Measurements from ENCODE around the gene MEOX1. TPM values are rescaled to one million over a fixed set of nuclear protein-coding genes. Genes with fewer than 3 reads are reported as not detected.
"Not testable (repeated sequence)": the region's sequence is repeated elsewhere in the genome, so short reads cannot be mapped to it uniquely, and the experiment has no call there.

MEOX1 gene
- total and polyA plus RNA-seq, 2 donors (not counting 1 experiment from before 2014, with no cell fraction given) = not detected

GRCh38 chr17:43689131-43689530 lies 27.4 kb upstream of the MEOX1 start:
- no peaks in the 10 kb centered on the region for H3K27me3 ChIP-seq (replicated peaks in 1 of 4; ENCODE audit: control extremely low read depth in 1 of 4, control insufficient read depth in 3 of 4, insufficient read depth in 4 of 4, low read length in 3 of 4)
- no peak overlapping the region for H3K4me3 ChIP-seq (ENCODE audit: control extremely low read depth in 1 of 5, extremely low read depth in 1 of 5, insufficient read depth in 1 of 5, low read depth in 2 of 5, low read length in 4 of 5)
- H3K79me2 ChIP-seq (ENCODE audit: control insufficient read depth, insufficient read depth, low read length) = no peaks in the 10 kb centered on the region
- Mint-ChIP-seq H3K9me3 (ENCODE audit: insufficient read depth) (no peaks in the 10 kb centered on the region), H3K4me3 (no peak overlapping the region), H3K4me1 (no peaks in the 10 kb centered on the region), H3K27ac (no peak overlapping the region), H3K27me3 (peaks cover 21% of the 10 kb centered on the region)
- no peaks in the 10 kb centered on the region for H3K36me3 ChIP-seq (replicated peaks in 1 of 2; ENCODE audit: control extremely low read depth in 1 of 2, control insufficient read depth in 1 of 2, extremely low read depth in 1 of 2, insufficient read depth in 2 of 2, low read length in 1 of 2)
- ATAC-seq (ENCODE audit: low read depth) = no peak
- H3K4me2 ChIP-seq (replicated peaks; ENCODE audit: low read depth, low read length, poor library complexity, severe bottlenecking) = no peak overlapping the region
- no peaks in the 10 kb centered on the region for H4K20me1 ChIP-seq (ENCODE audit: control insufficient read depth, insufficient read depth, low read length, poor library complexity, severe bottlenecking)
- H3K9ac ChIP-seq (ENCODE audit: low read length) = no peak overlapping the region
- no peak overlapping the region for H2AFZ ChIP-seq (ENCODE audit: insufficient read depth, low read depth, low read length, poor library complexity, severe bottlenecking)
- H3K27ac ChIP-seq (ENCODE audit: low read length in 2 of 2) = no peak overlapping the region
- no peak for TF ChIP-seq EZH2 (IDR thresholded peaks at IDR 0.05; ENCODE audit: borderline replicate concordance, insufficient read depth, low read depth, low read length, poor library complexity, severe bottlenecking)
- intact Hi-C loops (cut with micrococcal nuclease) = no loop called here
- ChIA-PET POLR2A (no interaction called here), CTCF (interaction anchor here (8.6 to 19.1 kb wide), 2 partner anchors 74 to 113 kb away, joined by 87 to 524 read pairs; partner anchors contain the start of gene SOST)
- no peak for DNase-seq
- H3K4me1 ChIP-seq (ENCODE audit: control insufficient read depth in 2 of 2, insufficient read depth in 2 of 2, low read length in 2 of 2) = no peaks in the 10 kb centered on the region
- no CpG with 5 or more reads among the region's 3 CpGs for whole genome bisulfite sequencing (ENCODE audit: insufficient coverage)
- H3K9me3 ChIP-seq (ENCODE audit: control extremely low read depth in 1 of 3, control insufficient read depth in 2 of 3, insufficient read depth in 1 of 3, low read length in 2 of 3) = no peaks in the 10 kb centered on the region

GRCh38 chr17:43686957-43687356 lies 25.2 kb upstream of the MEOX1 start:
- H3K4me1 Mint-ChIP-seq; H2AFZ ChIP-seq (ENCODE audit: insufficient read depth, low read depth, low read length, poor library complexity, severe bottlenecking); H3K27ac Mint-ChIP-seq; POLR2A ChIA-PET; ATAC-seq (ENCODE audit: low read depth); H3K79me2 ChIP-seq (ENCODE audit: control insufficient read depth, insufficient read depth, low read length); H3K9me3 Mint-ChIP-seq (ENCODE audit: insufficient read depth); intact Hi-C loops (cut with micrococcal nuclease); H3K9me3 ChIP-seq (ENCODE audit: control extremely low read depth in 1 of 3, control insufficient read depth in 2 of 3, insufficient read depth in 1 of 3, low read length in 2 of 3); H3K27ac ChIP-seq (ENCODE audit: low read length in 2 of 2); H3K4me1 ChIP-seq (ENCODE audit: control insufficient read depth in 2 of 2, insufficient read depth in 2 of 2, low read length in 2 of 2); H3K27me3 ChIP-seq (replicated peaks in 1 of 4; ENCODE audit: control extremely low read depth in 1 of 4, control insufficient read depth in 3 of 4, insufficient read depth in 4 of 4, low read length in 3 of 4); H3K4me3 Mint-ChIP-seq; H3K36me3 ChIP-seq (replicated peaks in 1 of 2; ENCODE audit: control extremely low read depth in 1 of 2, control insufficient read depth in 1 of 2, extremely low read depth in 1 of 2, insufficient read depth in 2 of 2, low read length in 1 of 2); H3K4me2 ChIP-seq (replicated peaks; ENCODE audit: low read depth, low read length, poor library complexity, severe bottlenecking); H3K9ac ChIP-seq (ENCODE audit: low read length); H4K20me1 ChIP-seq (ENCODE audit: control insufficient read depth, insufficient read depth, low read length, poor library complexity, severe bottlenecking); DNase-seq; H3K4me3 ChIP-seq (ENCODE audit: control extremely low read depth in 1 of 5, extremely low read depth in 1 of 5, insufficient read depth in 1 of 5, low read depth in 2 of 5, low read length in 4 of 5): not testable (repeated sequence)
- 93% methylated on average over 9 of the region's 9 CpGs for WGBS (ENCODE audit: insufficient coverage)
- peaks cover 24% of the 10 kb centered on the region for H3K27me3 Mint-ChIP-seq
- CTCF ChIA-PET = interaction anchor here (0.6 to 1.5 kb wide), 3 partner anchors 110 to 160 kb away, joined by 3 to 4 read pairs (median 4); partner anchors contain the start of gene CD300LG
